ENCODE data around the gene ITPR2. TPM values are rescaled to one million over a fixed set of nuclear protein-coding genes. Genes with fewer than 3 reads are reported as not detected.

ITPR2 gene
- total and polyA plus RNA-seq, 2 of the 8 experiments (the other 6 are each of a cell fraction or from before 2014, with no cell fraction given), result 4.1 to 48.3 TPM

DNA sequence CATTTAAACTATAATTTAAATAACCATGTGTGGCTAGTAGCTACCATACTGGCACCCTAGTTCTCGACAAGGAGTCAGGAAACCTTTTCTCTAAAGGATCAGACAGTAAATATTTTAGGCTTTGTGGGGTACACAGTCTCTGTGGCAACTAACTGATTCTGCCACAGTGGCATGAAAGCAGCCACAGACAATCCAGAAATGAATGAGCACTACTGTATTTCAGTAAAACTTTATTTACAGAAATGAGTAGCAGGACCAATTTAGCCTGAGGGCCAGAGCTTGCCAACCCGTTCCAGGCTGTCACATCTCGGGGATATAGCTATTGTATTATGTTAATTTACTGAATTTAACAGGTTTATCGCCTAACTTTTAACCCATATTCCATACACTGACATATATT, 278.7 kb downstream of the ITPR2 start:
- Histone ChIP-seq H3K14ac (ENCODE audit: insufficient read length) (no peak overlapping the region), H3K56ac (replicated peaks; ENCODE audit: insufficient read length, low read depth, low read length) (no peak overlapping the region), H4K91ac (replicated peaks; ENCODE audit: insufficient read length, low read length) (no peak overlapping the region), H2BK12ac (ENCODE audit: low read depth, low read length) (no peak overlapping the region), H3K4me2 (ENCODE audit: insufficient read depth in 1 of 2, low read depth in 2 of 2, low read length in 2 of 2) (no peak overlapping the region), H3K27ac (ENCODE audit: low read depth, low read length) (no peak overlapping the region), H3K23ac (ENCODE audit: insufficient read length) (no peak overlapping the region), H2BK120ac (replicated peaks; ENCODE audit: low read depth, low read length) (no peak overlapping the region), H3K9me3 (ENCODE audit: insufficient read depth in 2 of 2, low read depth in 1 of 2, low read length in 1 of 2) (no peaks in the 10 kb centered on the region), H3K4me1 (replicated peaks in 1 of 4; ENCODE audit: control insufficient read depth in 3 of 4, insufficient read depth in 4 of 4, low read length in 3 of 4) (no peaks in the 10 kb centered on the region), H2AK5ac (ENCODE audit: low read depth, low read length) (no peak overlapping the region), H4K8ac (ENCODE audit: extremely low read depth, insufficient read depth, low read length) (no peak overlapping the region), H2BK5ac (ENCODE audit: low read depth, low read length) (no peak overlapping the region), H3K27me3 (replicated peaks in 1 of 4; ENCODE audit: control insufficient read depth in 3 of 4, extremely low read depth in 1 of 4, insufficient read depth in 3 of 4, low read length in 3 of 4) (no peaks in the 10 kb centered on the region), H3K79me2 (ENCODE audit: control insufficient read depth in 1 of 2, insufficient read depth in 2 of 2, low read length in 2 of 2) (no peaks in the 10 kb centered on the region), H4K20me1 (replicated peaks in 1 of 2; ENCODE audit: control insufficient read depth in 1 of 2, insufficient read depth in 2 of 2, low read length in 2 of 2) (no peaks in the 10 kb centered on the region), H3K79me1 (ENCODE audit: low read depth, low read length) (no peaks in the 10 kb centered on the region), H2BK15ac (ENCODE audit: low read length) (no peak overlapping the region), H3K9ac (replicated peaks in 1 of 4; ENCODE audit: extremely low read depth in 1 of 4, low read depth in 3 of 4, low read length in 3 of 4) (no peak overlapping the region), H3K23me2 (ENCODE audit: low read depth, low read length) (no peaks in the 10 kb centered on the region), H3K4ac (replicated peaks; ENCODE audit: insufficient read length, low read depth, low read length) (no peak overlapping the region), H3K4me3 (ENCODE audit: extremely low read depth in 1 of 4, insufficient read depth in 2 of 4, low read depth in 3 of 4, low read length in 4 of 4) (no peak overlapping the region), H3K36me3 (ENCODE audit: control insufficient read depth in 2 of 4, insufficient read depth in 4 of 4, low read length in 3 of 4) (peaks cover 0 to 6% (median 0%) of the 10 kb centered on the region in 4 experiments; a peak in 1 of 8 replicates), H2BK20ac (ENCODE audit: low read length) (no peak overlapping the region), H3K18ac (ENCODE audit: extremely low read depth, low read length) (no peak overlapping the region), H2AFZ (ENCODE audit: low read length) (no peak overlapping the region), H4K5ac (ENCODE audit: insufficient read length, low read depth, low read length) (no peak overlapping the region)
- DNase-seq (ENCODE audit: low read depth in 1 of 2, low spot score in 2 of 2) (no peak), FAIRE-seq (no peak)
- WGBS, 2 experiments (ENCODE audit: extremely low coverage in 1 of 2, insufficient coverage in 1 of 2, insufficient read length in 1 of 2, insufficient replicate concordance in 2 of 2, low coverage in 1 of 2, low lambda C conversion rate in 2 of 2, missing lambda C conversion rate in 1 of 2), result 95% methylated on average over 4 of the region's 4 CpGs; no CpG with 5 or more reads in 1 of the 2 experiments
- ChIA-PET CTCF (ENCODE audit: partially characterized antibody) (interaction anchor here (1.1 kb wide), 1 partner anchor 29 kb away, joined by 4 read pairs; no protein-coding TSS in a partner anchor), POLR2A (ENCODE audit: partially characterized antibody) (no interaction called here)
- TF ChIP-seq NRF1 (IDR thresholded peaks at IDR 0.05; ENCODE audit: low read depth, low read length), result no peak
- TF ChIP-seq EP300 (IDR thresholded peaks at IDR 0.05; ENCODE audit: borderline replicate concordance in 1 of 2, low read depth in 2 of 2, low read length in 2 of 2), result no peak
- no peak for TF ChIP-seq GABPA (IDR thresholded peaks at IDR 0.05; ENCODE audit: borderline replicate concordance, insufficient read depth, low read length)
- TF ChIP-seq POLR2A (IDR thresholded peaks at IDR 0.05; ENCODE audit: control extremely low read depth in 1 of 2, low read depth in 2 of 2, low read length in 2 of 2), result no peak
- TF ChIP-seq, protein P1, sequence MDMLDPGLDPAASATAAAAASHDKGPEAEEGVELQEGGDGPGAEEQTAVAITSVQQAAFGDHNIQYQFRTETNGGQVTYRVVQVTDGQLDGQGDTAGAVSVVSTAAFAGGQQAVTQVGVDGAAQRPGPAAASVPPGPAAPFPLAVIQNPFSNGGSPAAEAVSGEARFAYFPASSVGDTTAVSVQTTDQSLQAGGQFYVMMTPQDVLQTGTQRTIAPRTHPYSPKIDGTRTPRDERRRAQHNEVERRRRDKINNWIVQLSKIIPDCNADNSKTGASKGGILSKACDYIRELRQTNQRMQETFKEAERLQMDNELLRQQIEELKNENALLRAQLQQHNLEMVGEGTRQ (IDR thresholded peaks at IDR 0.05; ENCODE audit: low read length), result no peak
- TF ChIP-seq CBX8 (IDR thresholded peaks at IDR 0.05; ENCODE audit: borderline replicate concordance, low read depth, low read length), result no peak
- TF ChIP-seq HDAC2 (IDR thresholded peaks at IDR 0.05; ENCODE audit: borderline replicate concordance in 1 of 2, low read depth in 2 of 2, low read length in 2 of 2), result no peak
- TF ChIP-seq, protein P2, sequence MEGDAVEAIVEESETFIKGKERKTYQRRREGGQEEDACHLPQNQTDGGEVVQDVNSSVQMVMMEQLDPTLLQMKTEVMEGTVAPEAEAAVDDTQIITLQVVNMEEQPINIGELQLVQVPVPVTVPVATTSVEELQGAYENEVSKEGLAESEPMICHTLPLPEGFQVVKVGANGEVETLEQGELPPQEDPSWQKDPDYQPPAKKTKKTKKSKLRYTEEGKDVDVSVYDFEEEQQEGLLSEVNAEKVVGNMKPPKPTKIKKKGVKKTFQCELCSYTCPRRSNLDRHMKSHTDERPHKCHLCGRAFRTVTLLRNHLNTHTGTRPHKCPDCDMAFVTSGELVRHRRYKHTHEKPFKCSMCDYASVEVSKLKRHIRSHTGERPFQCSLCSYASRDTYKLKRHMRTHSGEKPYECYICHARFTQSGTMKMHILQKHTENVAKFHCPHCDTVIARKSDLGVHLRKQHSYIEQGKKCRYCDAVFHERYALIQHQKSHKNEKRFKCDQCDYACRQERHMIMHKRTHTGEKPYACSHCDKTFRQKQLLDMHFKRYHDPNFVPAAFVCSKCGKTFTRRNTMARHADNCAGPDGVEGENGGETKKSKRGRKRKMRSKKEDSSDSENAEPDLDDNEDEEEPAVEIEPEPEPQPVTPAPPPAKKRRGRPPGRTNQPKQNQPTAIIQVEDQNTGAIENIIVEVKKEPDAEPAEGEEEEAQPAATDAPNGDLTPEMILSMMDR (IDR thresholded peaks at IDR 0.05; ENCODE audit: control extremely low read depth in 1 of 3, insufficient read depth in 1 of 3, low read depth in 1 of 3, low read length in 3 of 3), result no peak
- no peak for TF ChIP-seq SIRT6 (IDR thresholded peaks at IDR 0.05; ENCODE audit: low read length)
- no peak for TF ChIP-seq CEBPB (IDR thresholded peaks at IDR 0.05; ENCODE audit: low read depth, low read length)
